ENCODE measurements around the gene LRRC2.
"Not testable (repeated sequence)": the region's sequence is repeated elsewhere in the genome, so short reads cannot be mapped to it uniquely, and the experiment has no call there.

LRRC2 gene

GRCh38 chr3:46566040-46566641 lies at the start of gene LRRC2:
Gene LRRC2 (minus strand): TSS chr3:46566302. CDS start chr3:46551591, 14,711 bp downstream.
- no peak for DNase-seq (ENCODE audit: low read depth, low spot score)

GRCh38 chr3:46615050-46615775 lies 49.1 kb upstream of the LRRC2 start:
- no peak for DNase-seq (ENCODE audit: low read depth, low spot score)

GRCh38 chr3:46614431-46614830 lies 48.3 kb upstream of the LRRC2 start:
- no peak for DNase-seq (ENCODE audit: low read depth, low spot score)

- no peak for DNase-seq (ENCODE audit: low read depth, low spot score)
Observed at GRCh38 chr3:46613313-46614005, 47.4 kb upstream of the LRRC2 start.

GRCh38 chr3:46612324-46612723 lies 46.2 kb upstream of the LRRC2 start, which contains the start of gene FAM240A:
Gene FAM240A (plus strand): TSS chr3:46612525. CDS start chr3:46612684, 159 bp downstream.
- no peak for DNase-seq (ENCODE audit: low read depth, low spot score)

- DNase-seq (ENCODE audit: low read depth, low spot score): no peak
Observed at GRCh38 chr3:46609944-46610722, 44.0 kb upstream of the LRRC2 start.

GRCh38 chr3:46609212-46609721 lies 43.2 kb upstream of the LRRC2 start:
- no peak for DNase-seq (ENCODE audit: low read depth, low spot score)

GRCh38 chr3:46607603-46608028 lies 41.5 kb upstream of the LRRC2 start:
- no peak for DNase-seq (ENCODE audit: low read depth, low spot score)

GRCh38 chr3:46604127-46604526 lies 38.0 kb upstream of the LRRC2 start:
- no peak for DNase-seq (ENCODE audit: low read depth, low spot score)

GRCh38 chr3:46603446-46604046 lies 37.4 kb upstream of the LRRC2 start:
- DNase-seq (ENCODE audit: low read depth, low spot score): no peak

- DNase-seq (ENCODE audit: low read depth, low spot score): no peak
Observed at GRCh38 chr3:46599590-46599989, 33.5 kb upstream of the LRRC2 start.

- DNase-seq (ENCODE audit: low read depth, low spot score): no peak
Observed at GRCh38 chr3:46595819-46596314, 29.8 kb upstream of the LRRC2 start.

- DNase-seq (ENCODE audit: low read depth, low spot score): no peak
Observed at GRCh38 chr3:46594723-46595122, 28.6 kb upstream of the LRRC2 start.

GRCh38 chr3:46593979-46594378 lies 27.9 kb upstream of the LRRC2 start:
- DNase-seq (ENCODE audit: low read depth, low spot score): no peak

GRCh38 chr3:46593274-46593862 lies 27.3 kb upstream of the LRRC2 start:
- DNase-seq (ENCODE audit: low read depth, low spot score): no peak

- DNase-seq (ENCODE audit: low read depth, low spot score): not testable (repeated sequence)
Observed at GRCh38 chr3:46587268-46587667, 21.2 kb upstream of the LRRC2 start.

- DNase-seq (ENCODE audit: low read depth, low spot score): no peak
Observed at GRCh38 chr3:46586738-46587246, 20.7 kb upstream of the LRRC2 start.

GRCh38 chr3:46585799-46586693 lies 19.9 kb upstream of the LRRC2 start:
- no peak for DNase-seq (ENCODE audit: low read depth, low spot score)

Measured in activated CD4-positive, CD25-positive, alpha-beta regulatory T cell treated with anti-CD3 and anti-CD28 coated beads, Interleukin-2, amount 50 U/mL, for 16 hours (primary cell).